Measurements from ENCODE around the gene EYS. TPM values are rescaled to one million over a fixed set of nuclear protein-coding genes. Genes with fewer than 3 reads are reported as not detected.

The EYS gene
- total RNA-seq, 6 experiments from 2014 or later = 0.18 TPM; not detected in 5

DNA sequence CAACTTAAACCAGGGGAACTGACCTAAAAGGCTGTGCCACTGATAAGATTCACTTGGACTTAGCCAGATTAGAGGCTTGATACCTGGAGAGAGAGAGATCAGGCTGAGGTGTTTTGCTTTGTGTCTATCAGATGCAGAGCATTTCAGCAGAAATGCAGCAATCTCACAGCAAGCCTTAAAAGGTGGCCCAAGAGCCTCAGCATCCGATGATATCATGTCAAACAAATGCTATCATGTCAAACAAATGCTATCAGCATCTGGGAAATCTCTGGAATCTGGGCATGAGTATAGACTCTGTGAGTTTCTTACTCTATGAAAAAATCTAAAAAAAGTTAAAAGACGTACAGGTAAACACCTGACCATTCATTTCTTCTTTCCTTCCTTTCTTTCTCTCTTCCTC, 718.9 kb downstream of the EYS start:
- H3K4me1 Mint-ChIP-seq (ENCODE audit: low read depth) = no peaks in the 10 kb centered on the region
- DNase-seq = no peak
- H3K36me3 Mint-ChIP-seq (ENCODE audit: low read depth) = no peaks in the 10 kb centered on the region
- no peaks in the 10 kb centered on the region for H3K27me3 Mint-ChIP-seq (ENCODE audit: insufficient read depth)
- H3K27ac Mint-ChIP-seq = no peak overlapping the region
- TF ChIP-seq, protein P1, sequence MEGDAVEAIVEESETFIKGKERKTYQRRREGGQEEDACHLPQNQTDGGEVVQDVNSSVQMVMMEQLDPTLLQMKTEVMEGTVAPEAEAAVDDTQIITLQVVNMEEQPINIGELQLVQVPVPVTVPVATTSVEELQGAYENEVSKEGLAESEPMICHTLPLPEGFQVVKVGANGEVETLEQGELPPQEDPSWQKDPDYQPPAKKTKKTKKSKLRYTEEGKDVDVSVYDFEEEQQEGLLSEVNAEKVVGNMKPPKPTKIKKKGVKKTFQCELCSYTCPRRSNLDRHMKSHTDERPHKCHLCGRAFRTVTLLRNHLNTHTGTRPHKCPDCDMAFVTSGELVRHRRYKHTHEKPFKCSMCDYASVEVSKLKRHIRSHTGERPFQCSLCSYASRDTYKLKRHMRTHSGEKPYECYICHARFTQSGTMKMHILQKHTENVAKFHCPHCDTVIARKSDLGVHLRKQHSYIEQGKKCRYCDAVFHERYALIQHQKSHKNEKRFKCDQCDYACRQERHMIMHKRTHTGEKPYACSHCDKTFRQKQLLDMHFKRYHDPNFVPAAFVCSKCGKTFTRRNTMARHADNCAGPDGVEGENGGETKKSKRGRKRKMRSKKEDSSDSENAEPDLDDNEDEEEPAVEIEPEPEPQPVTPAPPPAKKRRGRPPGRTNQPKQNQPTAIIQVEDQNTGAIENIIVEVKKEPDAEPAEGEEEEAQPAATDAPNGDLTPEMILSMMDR (IDR thresholded peaks at IDR 0.05) = no peak
- H3K4me3 Mint-ChIP-seq = no peak overlapping the region
- H3K9me3 Mint-ChIP-seq = peaks cover 4% of the 10 kb centered on the region; the same call in 1 of the 2 replicates

DNA sequence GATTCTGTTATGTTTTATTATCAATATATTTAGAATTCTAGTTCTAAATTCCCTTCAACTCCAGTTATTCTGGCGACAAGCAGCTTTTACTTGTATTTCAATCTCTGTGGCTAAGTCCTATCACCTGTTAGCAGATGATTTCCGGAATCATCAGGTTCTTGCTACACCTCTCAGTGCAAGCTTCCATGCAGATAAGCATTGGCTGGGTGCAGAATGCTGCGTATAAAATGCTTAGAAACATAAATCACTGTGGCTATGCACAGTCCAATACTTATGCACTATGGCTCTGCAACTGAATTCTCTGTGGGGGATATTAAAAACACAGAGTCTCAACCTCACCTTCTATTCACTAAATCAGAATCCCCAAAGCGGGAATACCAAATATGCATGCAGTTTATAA, 720.0 kb downstream of the EYS start:
- DNase-seq = no peak
- no peak overlapping the region for H3K27ac Mint-ChIP-seq
- no peaks in the 10 kb centered on the region for H3K4me1 Mint-ChIP-seq (ENCODE audit: low read depth)
- TF ChIP-seq, protein P1 (IDR thresholded peaks at IDR 0.05) = no peak
- no peaks in the 10 kb centered on the region for H3K36me3 Mint-ChIP-seq (ENCODE audit: low read depth)
- H3K4me3 Mint-ChIP-seq = no peak overlapping the region
- H3K9me3 Mint-ChIP-seq = no peaks in the 10 kb centered on the region
- H3K27me3 Mint-ChIP-seq (ENCODE audit: insufficient read depth) = no peaks in the 10 kb centered on the region

DNA sequence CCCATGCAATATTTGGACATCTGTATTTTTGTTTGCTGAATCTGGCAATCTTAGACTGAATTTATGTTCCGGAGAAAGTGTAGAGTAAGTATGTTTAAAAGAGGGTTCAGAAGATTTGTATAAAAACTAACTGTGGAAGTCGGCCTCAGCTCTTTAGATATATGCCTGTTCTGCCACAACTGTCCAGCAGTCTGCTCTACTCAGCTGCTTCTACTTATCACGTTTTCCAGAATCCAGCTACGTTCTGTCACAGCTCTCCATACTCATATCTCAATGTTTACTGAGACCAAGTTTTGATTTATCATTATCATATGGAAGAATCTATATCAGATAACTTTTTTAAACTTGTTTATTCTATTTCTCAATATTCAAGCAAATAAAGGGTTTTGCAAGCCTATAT, 721.3 kb downstream of the EYS start:
- no peak overlapping the region for H3K4me3 Mint-ChIP-seq
- TF ChIP-seq, protein P1 (IDR thresholded peaks at IDR 0.05) = no peak
- H3K27ac Mint-ChIP-seq = no peak overlapping the region
- H3K9me3 Mint-ChIP-seq = peaks cover 5% of the 10 kb centered on the region; the same call in 1 of the 2 replicates
- H3K4me1 Mint-ChIP-seq (ENCODE audit: low read depth) = no peaks in the 10 kb centered on the region
- no peaks in the 10 kb centered on the region for H3K36me3 Mint-ChIP-seq (ENCODE audit: low read depth)
- H3K27me3 Mint-ChIP-seq (ENCODE audit: insufficient read depth) = no peaks in the 10 kb centered on the region
- DNase-seq = no peak

DNA sequence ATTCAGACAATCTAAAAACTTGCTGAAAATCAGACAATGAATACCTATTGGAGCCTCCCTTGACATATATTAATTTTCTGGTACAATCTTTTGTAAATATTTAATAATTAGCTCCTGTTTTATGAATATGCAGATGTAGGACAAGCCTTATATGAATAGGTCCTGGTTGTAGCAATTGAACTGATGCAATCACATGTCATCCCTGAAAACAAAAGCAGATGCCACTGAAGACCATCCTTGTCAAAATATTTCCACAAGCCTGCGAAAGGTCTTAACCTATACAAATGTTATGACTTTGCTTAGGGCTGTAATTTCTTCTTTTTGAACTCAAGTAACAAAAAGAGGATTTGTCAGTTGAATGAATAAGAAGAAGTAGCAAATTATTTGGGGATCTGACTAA, 722.1 kb downstream of the EYS start:
- Mint-ChIP-seq H3K36me3 (ENCODE audit: low read depth) (no peaks in the 10 kb centered on the region), H3K4me1 (ENCODE audit: low read depth) (no peaks in the 10 kb centered on the region), H3K27ac (no peak overlapping the region), H3K9me3 (peaks cover 5% of the 10 kb centered on the region; the same call in 1 of the 2 replicates), H3K4me3 (no peak overlapping the region), H3K27me3 (ENCODE audit: insufficient read depth) (no peaks in the 10 kb centered on the region)
- TF ChIP-seq, protein P1 (IDR thresholded peaks at IDR 0.05) = no peak
- no peak for DNase-seq

DNA sequence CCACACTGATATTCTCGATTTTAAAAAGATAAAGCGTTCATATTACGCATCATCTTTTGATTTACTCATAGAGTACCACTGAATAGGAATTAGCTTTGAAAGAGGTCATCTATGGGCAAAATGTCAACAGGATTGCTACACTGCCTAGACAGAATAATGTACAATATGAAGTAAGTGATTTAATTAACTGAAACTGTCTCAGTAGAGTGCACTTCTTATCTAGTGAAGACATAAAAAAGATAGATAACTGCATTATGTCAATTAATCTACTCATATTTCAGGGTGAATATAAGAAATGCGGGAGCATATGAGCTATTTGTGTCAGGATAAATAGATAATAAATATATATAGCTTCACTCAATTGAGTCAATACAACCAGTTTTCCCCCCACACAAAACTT, 723.9 kb downstream of the EYS start:
- TF ChIP-seq, protein P1 (IDR thresholded peaks at IDR 0.05) = no peak
- Mint-ChIP-seq H3K4me1 (ENCODE audit: low read depth) (no peaks in the 10 kb centered on the region), H3K27ac (no peak overlapping the region), H3K27me3 (ENCODE audit: insufficient read depth) (no peaks in the 10 kb centered on the region), H3K4me3 (no peak overlapping the region), H3K36me3 (ENCODE audit: low read depth) (no peaks in the 10 kb centered on the region), H3K9me3 (peaks cover 13% of the 10 kb centered on the region; the same call in 1 of the 2 replicates)
- DNase-seq = no peak

DNA sequence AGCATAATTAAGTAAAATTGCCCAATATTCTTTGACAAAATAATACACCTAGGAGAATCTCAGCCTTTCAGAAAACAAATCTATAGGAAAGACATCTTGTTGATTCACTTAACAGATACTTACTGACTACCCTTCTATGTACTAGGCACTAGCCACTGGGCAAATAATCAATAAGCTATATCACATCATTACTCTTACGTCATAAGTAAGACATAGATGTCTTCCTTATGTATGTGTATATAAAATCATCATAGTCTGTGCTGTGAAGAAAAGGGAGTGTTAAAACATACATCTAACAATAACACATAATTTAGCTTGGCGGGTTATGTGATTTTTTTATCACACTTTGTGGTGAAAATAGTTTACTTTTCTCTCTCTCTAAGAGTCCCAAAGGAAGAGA, 733.9 kb downstream of the EYS start:
- no peaks in the 10 kb centered on the region for H3K36me3 Mint-ChIP-seq (ENCODE audit: low read depth)
- no peak for DNase-seq
- TF ChIP-seq, protein P1 (IDR thresholded peaks at IDR 0.05) = no peak
- no peak overlapping the region for H3K27ac Mint-ChIP-seq
- no peaks in the 10 kb centered on the region for H3K27me3 Mint-ChIP-seq (ENCODE audit: insufficient read depth)
- H3K9me3 Mint-ChIP-seq = peaks cover 34% of the 10 kb centered on the region
- no peak overlapping the region for H3K4me3 Mint-ChIP-seq
- H3K4me1 Mint-ChIP-seq (ENCODE audit: low read depth) = no peaks in the 10 kb centered on the region

Measured in HFFc6 (cell line).